Testis (tissue), 2 donors: Measurements from ENCODE around the gene PARD6B.

ENCODE experiments used
- CTCF ChIP-seq, 3 experiments: fragments of 450-650 bp in 2 of 3; fragments of 200-600 bp in 1 of 3; sonication (generic) in 1 of 3; IDR thresholded peaks; one replicate each; pipeline ENCODE4 v1.5.1; 2016 to 2019; ENCODE audit warnings: antibody characterized with exemption in 3 of 3, mild to moderate bottlenecking in 2 of 3, moderate library complexity in 1 of 3
- POLR2A ChIP-seq: fragments of 450-650 bp; IDR thresholded peaks from one replicate; pipeline ENCODE4 v1.6.1; 2017; ENCODE audit warnings: antibody characterized with exemption, mild to moderate bottlenecking, moderate library complexity

- TF ChIP-seq CTCF (IDR thresholded peaks at IDR 0.05) (no peak), POLR2A (no peak)
Measured at GRCh38 chr20:50758469-50758868, 27.1 kb downstream of the PARD6B start.
